GM12878 (cell line): ENCODE measurements around the gene RBAK. TPM values are rescaled to one million over a fixed set of nuclear protein-coding genes. Genes with fewer than 3 reads are reported as not detected.

Source experiments
- ATAC-seq: fragments of 200-7000 bp; cut with Tn5 transposase; 3 replicates; pipeline ENCODE4 v1.9.1; 2020; ENCODE audit warnings: mild to moderate bottlenecking, moderate library complexity
- BruUV-seq: library from RNA; stranded (reverse); fragments of 400-500 nt; replicated peaks from 2 replicates; lab custom pipeline; 2021; lab: Mats Ljungman, UMichigan
- CTCF ChIA-PET: fragments of 300-600 bp; sonication (Branson Sonifier 250); formaldehyde crosslinking; extraction: SDS; loops from one replicate; lab custom pipeline; 2021; ENCODE audit warnings: inconsistent platforms; lab: Yijun Ruan, JAX
- POLR2A ChIA-PET: fragments of 350-600 bp; formaldehyde crosslinking; extraction: SDS; loops from one replicate; lab custom pipeline; 2021; ENCODE audit warnings: inconsistent platforms; lab: Charles Lee
- RAD21 ChIA-PET: fragments of 300-600 bp; sonication (Branson Sonifier 250); formaldehyde crosslinking; loops from one replicate; lab custom pipeline; 2023; ENCODE audit warnings: antibody characterized with exemption; ENCODE audit not compliant: unreplicated experiment; lab: Charles Lee
- SMC1A ChIA-PET: fragments of 300-600 bp; sonication (Branson Sonifier 250); formaldehyde crosslinking; loops from one replicate; lab custom pipeline; 2023; ENCODE audit not compliant: unreplicated experiment, uncharacterized antibody; lab: Charles Lee
- DNase-seq: peaks from one replicate; pipeline ENCODE4 v3.0.0-alpha.2; 2011; ENCODE audit warnings: low read depth, low spot score
- FAIRE-seq: peaks from 3 replicates; lab custom pipeline; 2011; peaks lifted over from hg19 to GRCh38; lab: Jason Lieb, UNC
- H2AFZ ChIP-seq: 2 replicates; pipeline ENCODE4 v1.6.0; 2011; ENCODE audit warnings: low read depth, low read length, control low read depth; ENCODE audit not compliant: control insufficient read depth
- H3K27ac ChIP-seq: 2 replicates; pipeline ENCODE4 v1.5.1; 2011; ENCODE audit warnings: control low read depth; ENCODE audit not compliant: control insufficient read depth, insufficient read depth
- H3K27me3 ChIP-seq, 2 experiments: replicated peaks in 1 of 2; 2 replicates each; pipeline versions ENCODE4 v1.6.0 to v1.6.1; 2011; ENCODE audit warnings: low read length in 1 of 2; ENCODE audit not compliant: control insufficient read depth in 2 of 2, insufficient read depth in 2 of 2
- H3K36me3 ChIP-seq, 2 experiments: 2 replicates each; pipeline ENCODE4 v1.5.1; 2011; ENCODE audit warnings: low read length in 1 of 2; ENCODE audit not compliant: control insufficient read depth in 2 of 2, insufficient read depth in 2 of 2
- H3K4me1 ChIP-seq: 2 replicates; pipeline ENCODE4 v1.6.1; 2011; ENCODE audit warnings: mild to moderate bottlenecking, low read length, moderate library complexity, mixed read lengths; ENCODE audit not compliant: control insufficient read depth, insufficient read depth
- H3K4me2 ChIP-seq: 2 replicates; pipeline ENCODE4 v1.6.0; 2011; ENCODE audit warnings: control low read depth; ENCODE audit not compliant: control insufficient read depth, insufficient read depth
- H3K4me3 ChIP-seq: fragments of 200-600 bp; sonication (generic); 2 replicates; pipeline ENCODE4 v1.5.1; 2016
- H3K79me2 ChIP-seq: 2 replicates; pipeline ENCODE4 v1.6.0; 2011; ENCODE audit warnings: low read length; ENCODE audit not compliant: control insufficient read depth, insufficient read depth
- H3K9ac ChIP-seq: 2 replicates; pipeline ENCODE4 v1.8.0; 2011; ENCODE audit warnings: low read length, control low read depth, mixed read lengths; ENCODE audit not compliant: control insufficient read depth, insufficient read depth
- H3K9me3 ChIP-seq: replicated peaks from 3 replicates; pipeline ENCODE4 v1.5.1; 2011; ENCODE audit warnings: mild to moderate bottlenecking, low read length; ENCODE audit not compliant: control insufficient read depth, insufficient read depth
- H4K20me1 ChIP-seq: 2 replicates; pipeline ENCODE4 v1.6.0; 2011; ENCODE audit not compliant: control insufficient read depth, insufficient read depth
- ATF7 ChIP-seq: fragments of 450-650 bp; IDR thresholded peaks from 2 replicates; pipeline ENCODE4 v1.6.1; 2016; ENCODE audit warnings: low read depth, mild to moderate bottlenecking
- CHD1 ChIP-seq: IDR thresholded peaks from 2 replicates; pipeline ENCODE4 v1.6.1; 2012; ENCODE audit warnings: low read depth, low read length, improper control_type of control experiment
- HSF1 ChIP-seq: fragments of 150-350 bp; IDR thresholded peaks from 2 replicates; pipeline ENCODE4 v1.6.1; 2014; ENCODE audit warnings: mild to moderate bottlenecking, low read depth, low read length
- IRF4 ChIP-seq: IDR thresholded peaks from 2 replicates; pipeline ENCODE4 v1.6.1; 2011; ENCODE audit warnings: low read depth, low read length
- KAT2A ChIP-seq: conservative IDR thresholded peaks from 2 replicates; pipeline ENCODE4 v1.6.1; 2011; ENCODE audit warnings: low read depth, low read length; ENCODE audit not compliant: control insufficient read depth
- MAX ChIP-seq: IDR thresholded peaks from 2 replicates; pipeline ENCODE4 v1.6.1; 2012; ENCODE audit warnings: low read depth, low read length, improper control_type of control experiment
- MEF2B ChIP-seq: fragments of 450-650 bp; IDR thresholded peaks from 2 replicates; pipeline ENCODE4 v1.6.1; 2018; ENCODE audit warnings: mild to moderate bottlenecking, moderate library complexity; ENCODE audit not compliant: partially characterized antibody, poor library complexity, severe bottlenecking
- MYB ChIP-seq: fragments of 150-350 bp; IDR thresholded peaks from 2 replicates; pipeline ENCODE4 v1.6.1; 2014; ENCODE audit warnings: mild to moderate bottlenecking, low read depth, low read length, borderline replicate concordance
- SMARCA5 ChIP-seq: fragments of 450-650 bp; IDR thresholded peaks from 2 replicates; pipeline ENCODE4 v1.6.1; 2017; ENCODE audit warnings: mild to moderate bottlenecking
- SRF ChIP-seq, 2 experiments: IDR thresholded peaks; 2 replicates each; pipeline ENCODE4 v1.6.1; 2011; ENCODE audit warnings: low read depth in 2 of 2, low read length in 2 of 2, mild to moderate bottlenecking in 1 of 2, moderate library complexity in 1 of 2
- STAT3 ChIP-seq: IDR thresholded peaks from 2 replicates; pipeline ENCODE4 v1.6.1; 2011; ENCODE audit warnings: low read depth, low read length, improper control_type of control experiment
- TBL1XR1 ChIP-seq: IDR thresholded peaks from 2 replicates; pipeline ENCODE4 v1.6.1; 2012; ENCODE audit warnings: low read depth, low read length, improper control_type of control experiment
- ZBTB11 ChIP-seq: fragments of 450-650 bp; formaldehyde crosslinking; IDR thresholded peaks from 2 replicates; pipeline ENCODE4 v1.5.0; 2022; ENCODE audit warnings: mild to moderate bottlenecking, missing genetic modification characterization
- ZNF274 ChIP-seq: IDR thresholded peaks from one replicate; pipeline ENCODE4 v1.8.0; 2011; ENCODE audit not compliant: insufficient read length, insufficient read depth
- WGBS: methylation state at CpG from one replicate; pipeline ENCODE4 v1.1.6; 2016; ENCODE audit warnings: low lambda C conversion rate; ENCODE audit not compliant: insufficient replicate concordance, insufficient coverage; ENCODE audit errors: missing lambda C conversion rate; 5-methylcytosine and 5-hydroxymethylcytosine counted together
- in situ Hi-C: fragments of 300-500 bp; cut with MboI; formaldehyde crosslinking; loops from 9 replicates; pipeline ENCODE4 v1.14.3; 2018; ENCODE audit warnings: mixed read lengths
- intact Hi-C: fragments of 100-400 bp; cut with micrococcal nuclease; formaldehyde crosslinking; loops from one replicate; pipeline ENCODE4 v1.14.2; 2022; ENCODE audit not compliant: unreplicated experiment
- polyA plus RNA-seq, 11 experiments: library from polyadenylated mRNA; depleted of rRNA in 4 of 11; unstranded in 6 of 11; stranded (reverse) in 5 of 11; fragments of >200 nt; fragmentation: Nextera tagmentation in 4 of 11; fragmentation: Illumina TruSeq in 1 of 11; extraction: Ambion mirVana in 4 of 11; extraction: Trizol in 1 of 11; gene quantifications; 1 replicate in 1 of 11; 2 replicates in 10 of 11; pipeline versions ENCODE4 v1.2.1 to v1.2.3, GENCODE V29; 2011 to 2016; ENCODE audit warnings: inconsistent platforms in 2 of 11, missing spikeins in 2 of 11, low read depth in 1 of 11
- total RNA-seq, 4 experiments: library from RNA; depleted of rRNA in 3 of 4; stranded (reverse); fragments of >200 nt in 3 of 4; fragmentation: Illumina TruSeq in 1 of 4; extraction: Trizol in 1 of 4; gene quantifications; 2 replicates each; pipeline versions ENCODE4 v1.2.1 to v1.2.3, GENCODE V29; 2013 to 2021

RBAK gene
- total and polyA plus RNA-seq, 10 of the 15 experiments (the other 5 are each of a cell fraction or from before 2014, with no cell fraction given): 1.9 to 10.2 (median 5.9) TPM

GRCh38 chr7:5068521-5068920, 22.9 kb downstream of the RBAK start:
- no peak overlapping the region for H3K9ac ChIP-seq
- H3K4me1 ChIP-seq: no peaks in the 10 kb centered on the region
- no peaks in the 10 kb centered on the region for H3K27me3 ChIP-seq
- FAIRE-seq: no peak
- BruUV-seq: no TSS peak
- H3K4me3 ChIP-seq: no peak overlapping the region
- peaks cover 33% of the 10 kb centered on the region for H3K9me3 ChIP-seq
- no peaks in the 10 kb centered on the region for H4K20me1 ChIP-seq
- H2AFZ ChIP-seq: no peak overlapping the region
- POLR2A ChIA-PET: no interaction called here
- in situ Hi-C loops: loop anchor here (10.0 kb wide), 1 partner anchor 1626 kb away; no protein-coding TSS in a partner anchor
- CTCF ChIA-PET: interaction anchor here (1.6 kb wide), 1 partner anchor 9 kb away, joined by 4 read pairs; no protein-coding TSS in a partner anchor
- no peak overlapping the region for H3K4me2 ChIP-seq
- DNase-seq: no peak
- H3K27ac ChIP-seq: no peak overlapping the region
- intact Hi-C loops: no loop called here
- H3K36me3 ChIP-seq: peaks cover 2 to 11% of the 10 kb centered on the region in 2 experiments
- no peak for ATAC-seq
- WGBS: 80% methylated on average over 4 of the region's 4 CpGs
- H3K79me2 ChIP-seq: no peaks in the 10 kb centered on the region
- RAD21 ChIA-PET: no interaction called here
- no peak for TF ChIP-seq IRF4
- no peak for TF ChIP-seq CHD1
- TF ChIP-seq STAT3: no peak
- TF ChIP-seq TBL1XR1: no peak
- no peak for TF ChIP-seq SRF (IDR thresholded peaks at IDR 0.05; ENCODE audit: low read depth in 2 of 2, low read length in 2 of 2)
- TF ChIP-seq HSF1: no peak
- no peak for TF ChIP-seq ATF7
- SMC1A ChIA-PET: no interaction called here

GRCh38 chr7:5070206-5070605, 24.5 kb downstream of the RBAK start:
- SMC1A ChIA-PET: no interaction called here
- no peak overlapping the region for H3K9ac ChIP-seq
- intact Hi-C loops (no loop called here), in situ Hi-C loops (no loop called here)
- RAD21 ChIA-PET: no interaction called here
- no peaks in the 10 kb centered on the region for H3K36me3 ChIP-seq
- CTCF ChIA-PET: interaction anchor here (0.6 kb wide), 1 partner anchor 30 kb away, joined by 3 read pairs; no protein-coding TSS in a partner anchor
- BruUV-seq: no TSS peak
- H3K9me3 ChIP-seq: peaks cover 16% of the 10 kb centered on the region
- H3K4me2 ChIP-seq: no peak overlapping the region
- WGBS: 92% methylated on average over 4 of the region's 4 CpGs
- H3K4me1 ChIP-seq: no peaks in the 10 kb centered on the region
- DNase-seq (no peak), FAIRE-seq (no peak), ATAC-seq (no peak)
- no peak overlapping the region for H3K27ac ChIP-seq
- no peak overlapping the region for H2AFZ ChIP-seq
- H3K79me2 ChIP-seq: no peaks in the 10 kb centered on the region
- no peak overlapping the region for H3K4me3 ChIP-seq
- H4K20me1 ChIP-seq: no peaks in the 10 kb centered on the region
- H3K27me3 ChIP-seq: no peaks in the 10 kb centered on the region
- POLR2A ChIA-PET: no interaction called here
- no peak for TF ChIP-seq SRF (IDR thresholded peaks at IDR 0.05; ENCODE audit: low read depth in 2 of 2, low read length in 2 of 2)
- TF ChIP-seq ZBTB11 (CRISPR knock-in tag): no peak
- no peak for TF ChIP-seq ZNF274
- TF ChIP-seq MAX: no peak
- no peak for TF ChIP-seq KAT2A
- no peak for TF ChIP-seq MEF2B
- TF ChIP-seq SMARCA5: no peak
- no peak for TF ChIP-seq MYB
